ENCODE data around the gene SUGP2. TPM values are rescaled to one million over a fixed set of nuclear protein-coding genes. Genes with fewer than 3 reads are reported as not detected.

Gene SUGP2
- total RNA-seq, 1 donor from 2014 or later, result 66.4 TPM

- DNase-seq (ENCODE audit: low spot score), result no peak
- Mint-ChIP-seq H3K9me3 (ENCODE audit: low read depth) (peaks cover 4% of the 10 kb centered on the region), H3K27ac (ENCODE audit: unreplicated experiment) (no peak overlapping the region), H3K4me3 (ENCODE audit: unreplicated experiment) (no peak overlapping the region), H3K36me3 (ENCODE audit: low read depth) (no peaks in the 10 kb centered on the region), H3K4me1 (ENCODE audit: low read depth) (peaks cover 5% of the 10 kb centered on the region), H3K27me3 (ENCODE audit: low read depth) (peaks cover 2% of the 10 kb centered on the region)
- TF ChIP-seq CTCF (IDR thresholded peaks at IDR 0.05), result no peak
These were observed 81.5 kb downstream of the SUGP2 start for GRCh38 chr19:18951721-18952281.

GRCh38 chr19:18949858-18950257 lies 83.5 kb downstream of the SUGP2 start:
- H3K27me3 Mint-ChIP-seq (ENCODE audit: low read depth), result no peaks in the 10 kb centered on the region
- DNase-seq (ENCODE audit: low spot score), result no peak
- H3K27ac Mint-ChIP-seq (ENCODE audit: unreplicated experiment), result no peak overlapping the region
- peaks cover 5% of the 10 kb centered on the region for H3K4me1 Mint-ChIP-seq (ENCODE audit: low read depth)
- no peak for TF ChIP-seq CTCF (IDR thresholded peaks at IDR 0.05)
- H3K4me3 Mint-ChIP-seq (ENCODE audit: unreplicated experiment), result no peak overlapping the region
- H3K9me3 Mint-ChIP-seq (ENCODE audit: low read depth), result peaks cover under 1% of the 10 kb centered on the region
- peaks cover 4% of the 10 kb centered on the region for H3K36me3 Mint-ChIP-seq (ENCODE audit: low read depth)

GRCh38 chr19:18948976-18949356 lies 84.4 kb downstream of the SUGP2 start:
- Mint-ChIP-seq H3K9me3 (ENCODE audit: low read depth) (no peaks in the 10 kb centered on the region), H3K4me1 (ENCODE audit: low read depth) (peaks cover 5% of the 10 kb centered on the region), H3K4me3 (ENCODE audit: unreplicated experiment) (no peak overlapping the region), H3K27ac (ENCODE audit: unreplicated experiment) (no peak overlapping the region), H3K27me3 (ENCODE audit: low read depth) (no peaks in the 10 kb centered on the region), H3K36me3 (ENCODE audit: low read depth) (peaks cover 4% of the 10 kb centered on the region)
- DNase-seq (ENCODE audit: low spot score), result no peak
- no peak for TF ChIP-seq CTCF (IDR thresholded peaks at IDR 0.05)

- TF ChIP-seq CTCF (IDR thresholded peaks at IDR 0.05), result no peak
- H3K4me1 Mint-ChIP-seq (ENCODE audit: low read depth), result peaks cover 5% of the 10 kb centered on the region
- DNase-seq (ENCODE audit: low spot score), result no peak
- H3K36me3 Mint-ChIP-seq (ENCODE audit: low read depth), result peaks cover 4% of the 10 kb centered on the region
- no peaks in the 10 kb centered on the region for H3K27me3 Mint-ChIP-seq (ENCODE audit: low read depth)
- no peak overlapping the region for H3K27ac Mint-ChIP-seq (ENCODE audit: unreplicated experiment)
- H3K4me3 Mint-ChIP-seq (ENCODE audit: unreplicated experiment), result no peak overlapping the region
- no peaks in the 10 kb centered on the region for H3K9me3 Mint-ChIP-seq (ENCODE audit: low read depth)
These were observed 85.0 kb downstream of the SUGP2 start for GRCh38 chr19:18948075-18948975.

- DNase-seq (ENCODE audit: low spot score), result no peak
- no peaks in the 10 kb centered on the region for H3K9me3 Mint-ChIP-seq (ENCODE audit: low read depth)
- H3K27me3 Mint-ChIP-seq (ENCODE audit: low read depth), result no peaks in the 10 kb centered on the region
- no peak overlapping the region for H3K4me3 Mint-ChIP-seq (ENCODE audit: unreplicated experiment)
- TF ChIP-seq CTCF (IDR thresholded peaks at IDR 0.05), result no peak
- H3K27ac Mint-ChIP-seq (ENCODE audit: unreplicated experiment), result no peak overlapping the region
- H3K4me1 Mint-ChIP-seq (ENCODE audit: low read depth), result peaks cover 5% of the 10 kb centered on the region
- peaks cover 4% of the 10 kb centered on the region for H3K36me3 Mint-ChIP-seq (ENCODE audit: low read depth)
These were observed 86.4 kb downstream of the SUGP2 start for GRCh38 chr19:18946918-18947317.
